HG03159 (cell line): ENCODE data around the gene MRPL18.
"Not testable (repeated sequence)": the region's sequence is repeated elsewhere in the genome, so short reads cannot be mapped to it uniquely, and the experiment has no call there.

ENCODE experiments used
- ATAC-seq: cut with Tn5 transposase; IDR thresholded peaks from one replicate; pipeline ENCODE4 v1.9.1; 2021; ENCODE audit warnings: mild to moderate bottlenecking, moderate library complexity; ENCODE audit not compliant: unreplicated experiment

Gene MRPL18

GRCh38 chr6:159815410-159815809 lies 25.1 kb downstream of the MRPL18 start:
- no peak for ATAC-seq

GRCh38 chr6:159816775-159817174 lies 26.5 kb downstream of the MRPL18 start:
- not testable (repeated sequence) for ATAC-seq

- no peak for ATAC-seq
Observed at GRCh38 chr6:159817951-159818739, 27.9 kb downstream of the MRPL18 start.

- no peak for ATAC-seq
Observed at GRCh38 chr6:159819098-159819497, 28.8 kb downstream of the MRPL18 start.

- no peak for ATAC-seq
Observed at GRCh38 chr6:159819932-159820640, 29.8 kb downstream of the MRPL18 start.

- ATAC-seq: no peak
Observed at GRCh38 chr6:159821122-159821521, 30.9 kb downstream of the MRPL18 start.

GRCh38 chr6:159821726-159822125 lies 31.5 kb downstream of the MRPL18 start:
- no peak for ATAC-seq

GRCh38 chr6:159823953-159824352 lies 33.7 kb downstream of the MRPL18 start:
- ATAC-seq: no peak

- ATAC-seq: not testable (repeated sequence)
Observed at GRCh38 chr6:159824690-159825089, 34.4 kb downstream of the MRPL18 start.

GRCh38 chr6:159826004-159826403 lies 35.7 kb downstream of the MRPL18 start:
- no peak for ATAC-seq

GRCh38 chr6:159826968-159827647 lies 36.8 kb downstream of the MRPL18 start:
- ATAC-seq: no peak

GRCh38 chr6:159828074-159828473 lies 37.8 kb downstream of the MRPL18 start:
- no peak for ATAC-seq

- no peak for ATAC-seq
Observed at GRCh38 chr6:159829526-159829925, 39.3 kb downstream of the MRPL18 start.

GRCh38 chr6:159830501-159831372 lies 40.5 kb downstream of the MRPL18 start:
- no peak for ATAC-seq

GRCh38 chr6:159831373-159831679 lies 41.1 kb downstream of the MRPL18 start:
- ATAC-seq: no peak

- ATAC-seq: no peak
Observed at GRCh38 chr6:159832946-159833345, 42.7 kb downstream of the MRPL18 start.

GRCh38 chr6:159833556-159833955 lies 43.3 kb downstream of the MRPL18 start:
- no peak for ATAC-seq

- ATAC-seq: no peak
Observed at GRCh38 chr6:159833997-159834603, 43.8 kb downstream of the MRPL18 start.

- ATAC-seq: no peak
Observed at GRCh38 chr6:159836718-159837490, 46.6 kb downstream of the MRPL18 start.

- ATAC-seq: no peak
Observed at GRCh38 chr6:159837511-159837910, 47.2 kb downstream of the MRPL18 start.
